ENCODE results near the gene HOXB5. TPM values are rescaled to one million over a fixed set of nuclear protein-coding genes. Genes with fewer than 3 reads are reported as not detected.

Gene HOXB5
- total and polyA plus RNA-seq, 10 of the 15 experiments (the other 5 are each of a cell fraction or from before 2014, with no cell fraction given) = not detected

DNA sequence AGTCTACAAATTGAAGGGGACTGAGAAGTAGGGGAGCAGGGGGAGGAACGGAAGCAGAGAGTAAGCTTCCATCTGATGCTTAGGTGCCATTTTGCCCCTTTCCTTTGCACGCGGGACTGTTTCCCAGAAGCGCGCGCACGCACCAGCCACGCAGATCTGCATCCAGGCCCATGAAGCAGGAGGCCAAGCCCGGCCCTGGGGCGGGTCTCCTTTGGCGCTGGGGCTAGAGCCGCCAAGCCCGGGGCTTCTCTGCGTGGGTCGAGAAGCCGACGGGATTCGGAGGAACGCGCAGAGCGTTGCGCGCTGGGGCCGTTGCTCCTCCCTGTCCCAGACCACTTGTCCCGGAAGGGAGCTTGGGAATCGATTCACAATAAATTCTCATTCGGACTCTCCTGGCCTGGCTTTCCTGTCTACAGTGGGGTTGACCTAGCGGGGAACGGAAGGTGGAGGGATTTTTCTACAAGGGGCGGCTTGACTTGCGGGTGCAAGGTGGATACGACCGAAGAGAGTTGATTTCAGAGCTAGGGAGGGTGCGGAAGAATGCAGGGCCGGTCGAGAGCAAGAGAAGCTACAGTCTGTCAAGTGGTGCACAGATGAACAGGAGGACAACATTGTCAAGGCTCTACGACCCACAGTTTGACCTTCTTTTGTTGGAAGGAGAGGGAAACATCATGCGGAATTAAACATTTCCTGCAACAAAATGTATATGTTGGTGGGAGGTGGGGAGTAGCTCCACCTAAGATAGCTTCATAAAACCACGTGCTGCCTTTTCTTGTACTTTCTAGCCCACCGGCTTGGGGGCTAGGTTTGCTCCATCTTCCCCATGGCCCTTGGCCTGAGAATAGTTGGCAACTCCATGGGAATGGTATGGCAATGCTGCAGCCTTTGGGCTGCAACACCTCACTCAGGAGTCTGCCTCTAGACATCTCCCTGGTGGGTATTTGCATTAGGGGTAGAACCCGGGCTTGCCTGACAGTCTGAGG is 28.1 kb upstream of the HOXB5 start:
- no peak overlapping the region for H3K4me2 ChIP-seq (ENCODE audit: control insufficient read depth, insufficient read depth)
- 76% methylated on average over 39 of the region's 41 CpGs for WGBS (ENCODE audit: insufficient coverage, insufficient replicate concordance, low lambda C conversion rate, missing lambda C conversion rate)
- DNase-seq (ENCODE audit: low read depth, low spot score) (no peak), ATAC-seq (no peak), FAIRE-seq (no peak)
- no peaks in the 10 kb centered on the region for H3K36me3 ChIP-seq (ENCODE audit: control insufficient read depth in 2 of 2, insufficient read depth in 2 of 2, low read length in 1 of 2)
- SMC1A ChIA-PET (ENCODE audit: uncharacterized antibody, unreplicated experiment) = interaction anchor here (0.6 to 1.8 kb wide), 3 partner anchors 15 to 1003 kb away, joined by 3 to 7 read pairs (median 3); no protein-coding TSS in a partner anchor
- H3K4me3 ChIP-seq = no peak overlapping the region
- no peak overlapping the region for H3K9ac ChIP-seq (ENCODE audit: control insufficient read depth, insufficient read depth, low read length)
- no peaks in the 10 kb centered on the region for H4K20me1 ChIP-seq (ENCODE audit: control insufficient read depth, insufficient read depth)
- CTCF ChIA-PET = interaction anchor here (0.7 to 3.7 kb wide), 4 partner anchors 9 to 596 kb away, joined by 3 to 15 read pairs (median 4); no protein-coding TSS in a partner anchor
- no peak for TF ChIP-seq IKZF1 (conservative IDR thresholded peaks at IDR 0.05)
- no peak for TF ChIP-seq CREM (IDR thresholded peaks at IDR 0.05; ENCODE audit: low read depth)
- TF ChIP-seq SREBF2 (IDR thresholded peaks at IDR 0.05; ENCODE audit: low read length) = no peak
- no peak for TF ChIP-seq YBX1 (IDR thresholded peaks at IDR 0.05)
- no peak for TF ChIP-seq SMAD1 (IDR thresholded peaks at IDR 0.05; ENCODE audit: low read depth, partially characterized antibody)
- no peak for TF ChIP-seq NFYB (IDR thresholded peaks at IDR 0.05; ENCODE audit: insufficient read depth, low read depth, low read length)
- TF ChIP-seq ZNF592 (IDR thresholded peaks at IDR 0.05) = no peak
- TF ChIP-seq, protein P1, sequence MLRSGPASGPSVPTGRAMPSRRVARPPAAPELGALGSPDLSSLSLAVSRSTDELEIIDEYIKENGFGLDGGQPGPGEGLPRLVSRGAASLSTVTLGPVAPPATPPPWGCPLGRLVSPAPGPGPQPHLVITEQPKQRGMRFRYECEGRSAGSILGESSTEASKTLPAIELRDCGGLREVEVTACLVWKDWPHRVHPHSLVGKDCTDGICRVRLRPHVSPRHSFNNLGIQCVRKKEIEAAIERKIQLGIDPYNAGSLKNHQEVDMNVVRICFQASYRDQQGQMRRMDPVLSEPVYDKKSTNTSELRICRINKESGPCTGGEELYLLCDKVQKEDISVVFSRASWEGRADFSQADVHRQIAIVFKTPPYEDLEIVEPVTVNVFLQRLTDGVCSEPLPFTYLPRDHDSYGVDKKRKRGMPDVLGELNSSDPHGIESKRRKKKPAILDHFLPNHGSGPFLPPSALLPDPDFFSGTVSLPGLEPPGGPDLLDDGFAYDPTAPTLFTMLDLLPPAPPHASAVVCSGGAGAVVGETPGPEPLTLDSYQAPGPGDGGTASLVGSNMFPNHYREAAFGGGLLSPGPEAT (IDR thresholded peaks at IDR 0.05; ENCODE audit: low read depth) = no peak
- no TSS peak for BruUV-seq (replicated peaks)
- H3K79me2 ChIP-seq (ENCODE audit: control insufficient read depth, insufficient read depth, low read length) = no peaks in the 10 kb centered on the region
- H3K27ac ChIP-seq (ENCODE audit: control insufficient read depth, insufficient read depth) = no peak overlapping the region
- RAD21 ChIA-PET (ENCODE audit: unreplicated experiment) = interaction anchor here (1.4 kb wide), 1 partner anchor 9 kb away, joined by 8 read pairs; no protein-coding TSS in a partner anchor
- H3K27me3 ChIP-seq (replicated peaks in 1 of 2; ENCODE audit: control insufficient read depth in 2 of 2, insufficient read depth in 2 of 2, low read length in 1 of 2) = peaks cover 33 to 51% of the 10 kb centered on the region in 2 experiments
- no peaks in the 10 kb centered on the region for H3K9me3 ChIP-seq (replicated peaks; ENCODE audit: control insufficient read depth, insufficient read depth, low read length)
- H3K4me1 ChIP-seq (ENCODE audit: control insufficient read depth, insufficient read depth, low read length) = no peaks in the 10 kb centered on the region
- POLR2A ChIA-PET = no interaction called here
- intact Hi-C loops (cut with micrococcal nuclease; ENCODE audit: unreplicated experiment) = no loop called here
- no peak overlapping the region for H2AFZ ChIP-seq (ENCODE audit: control insufficient read depth, low read depth, low read length)
- in situ Hi-C loops (cut with MboI) = loop anchor here (10.0 kb wide), 1 partner anchor 777 kb away; the partner anchor contains the start of gene SCRN2

Measured in GM12878 (cell line).